GM12878 (cell line): ENCODE measurements around the gene ANKRD11. TPM values are rescaled to one million over a fixed set of nuclear protein-coding genes. Genes with fewer than 3 reads are reported as not detected.
A peak's percentile ranks its signal among the peaks of the same experiment; 100 is the strongest.

ENCODE experiments used
- BMI1 ChIP-seq: fragments of 450-650 bp; IDR thresholded peaks from 2 replicates; pipeline ENCODE4 v1.6.1; 2016; ENCODE audit warnings: mild to moderate bottlenecking, moderate library complexity, borderline replicate concordance
- BRCA1 ChIP-seq: IDR thresholded peaks from 2 replicates; pipeline ENCODE4 v1.6.1; 2011; ENCODE audit warnings: low read depth, low read length, improper control_type of control experiment
- CBX5 ChIP-seq: sonication (generic); IDR thresholded peaks from 2 replicates; pipeline ENCODE4 v1.6.1; 2016; ENCODE audit warnings: low read depth, moderate library complexity, mild to moderate bottlenecking, inconsistent platforms
- EED ChIP-seq: sonication (generic); IDR thresholded peaks from 2 replicates; pipeline ENCODE4 v1.6.1; 2016; ENCODE audit warnings: antibody characterized with exemption, low read depth
- EGR1 ChIP-seq, 2 experiments: IDR thresholded peaks; 1 replicate in 1 of 2; 2 replicates in 1 of 2; pipeline ENCODE4 v1.6.1; 2011 to 2012; ENCODE audit warnings: low read depth in 2 of 2, low read length in 2 of 2, borderline replicate concordance in 1 of 2, mild to moderate bottlenecking in 1 of 2, moderate library complexity in 1 of 2
- FOS ChIP-seq: IDR thresholded peaks from 3 replicates; pipeline ENCODE4 v1.6.1; 2011; ENCODE audit warnings: borderline replicate concordance; ENCODE audit not compliant: insufficient read length; ENCODE audit errors: extremely low read depth
- MXI1 ChIP-seq: fragments of 150-350 bp; IDR thresholded peaks from 2 replicates; pipeline ENCODE4 v1.6.1; 2011; ENCODE audit warnings: low read depth, mild to moderate bottlenecking, inconsistent platforms, low read length, improper control_type of control experiment
- NBN ChIP-seq: fragments of 450-650 bp; IDR thresholded peaks from 2 replicates; pipeline ENCODE4 v1.6.1; 2016
- NRF1 ChIP-seq: conservative IDR thresholded peaks from 2 replicates; pipeline ENCODE4 v1.6.1; 2011; ENCODE audit warnings: mild to moderate bottlenecking, low read depth, low read length, improper control_type of control experiment
- RAD21 ChIP-seq: IDR thresholded peaks from 2 replicates; pipeline ENCODE4 v1.6.1; 2011; ENCODE audit warnings: mild to moderate bottlenecking, low read depth, low read length, moderate library complexity; ENCODE audit not compliant: insufficient read depth
- SMARCA5 ChIP-seq: fragments of 450-650 bp; IDR thresholded peaks from 2 replicates; pipeline ENCODE4 v1.6.1; 2017; ENCODE audit warnings: mild to moderate bottlenecking
- STAT1 ChIP-seq: fragments of 450-650 bp; conservative IDR thresholded peaks from 2 replicates; pipeline ENCODE4 v1.6.1; 2014; ENCODE audit warnings: antibody characterized with exemption, mild to moderate bottlenecking
- ZNF384 ChIP-seq: IDR thresholded peaks from 2 replicates; pipeline ENCODE4 v1.6.1; 2012; ENCODE audit warnings: low read depth, mild to moderate bottlenecking, low read length, improper control_type of control experiment, borderline replicate concordance
- polyA plus RNA-seq, 11 experiments: library from polyadenylated mRNA; depleted of rRNA in 4 of 11; unstranded in 6 of 11; stranded (reverse) in 5 of 11; fragments of >200 nt; fragmentation: Nextera tagmentation in 4 of 11; fragmentation: Illumina TruSeq in 1 of 11; extraction: Ambion mirVana in 4 of 11; extraction: Trizol in 1 of 11; gene quantifications; 1 replicate in 1 of 11; 2 replicates in 10 of 11; pipeline versions ENCODE4 v1.2.1 to v1.2.3, GENCODE V29; 2011 to 2016; ENCODE audit warnings: inconsistent platforms in 2 of 11, missing spikeins in 2 of 11, low read depth in 1 of 11
- total RNA-seq, 4 experiments: library from RNA; depleted of rRNA in 3 of 4; stranded (reverse); fragments of >200 nt in 3 of 4; fragmentation: Illumina TruSeq in 1 of 4; extraction: Trizol in 1 of 4; gene quantifications; 2 replicates each; pipeline versions ENCODE4 v1.2.1 to v1.2.3, GENCODE V29; 2013 to 2021
- TF ChIP-seq, protein P1 (sequence below): fragments of 450-650 bp; formaldehyde crosslinking; IDR thresholded peaks from 2 replicates; pipeline ENCODE4 v1.5.0; 2022; ENCODE audit warnings: mild to moderate bottlenecking, missing genetic modification characterization
- TF ChIP-seq, protein P2 (sequence below): IDR thresholded peaks from 2 replicates; pipeline ENCODE4 v1.6.1; 2012; ENCODE audit warnings: low read depth, low read length, improper control_type of control experiment
- TF ChIP-seq, protein P3 (sequence below): IDR thresholded peaks from 2 replicates; pipeline ENCODE4 v1.6.1; 2011; ENCODE audit warnings: low read depth, low read length, improper control_type of control experiment, borderline replicate concordance
- TF ChIP-seq, protein P4 (sequence below): IDR thresholded peaks from 2 replicates; pipeline ENCODE4 v1.6.1; 2011; ENCODE audit warnings: borderline replicate concordance, low read depth, mild to moderate bottlenecking, moderate library complexity, low read length; ENCODE audit not compliant: insufficient read depth, poor library complexity, severe bottlenecking
- TF ChIP-seq, protein P5 (sequence below): fragments of 450-650 bp; IDR thresholded peaks from 2 replicates; pipeline ENCODE4 v1.6.1; 2016; ENCODE audit warnings: mild to moderate bottlenecking, moderate library complexity, borderline replicate concordance

ANKRD11 gene
- total and polyA plus RNA-seq, 10 of the 15 experiments (the other 5 are each of a cell fraction or from before 2014, with no cell fraction given): 5.1 to 103 (median 27.4) TPM

DNA sequence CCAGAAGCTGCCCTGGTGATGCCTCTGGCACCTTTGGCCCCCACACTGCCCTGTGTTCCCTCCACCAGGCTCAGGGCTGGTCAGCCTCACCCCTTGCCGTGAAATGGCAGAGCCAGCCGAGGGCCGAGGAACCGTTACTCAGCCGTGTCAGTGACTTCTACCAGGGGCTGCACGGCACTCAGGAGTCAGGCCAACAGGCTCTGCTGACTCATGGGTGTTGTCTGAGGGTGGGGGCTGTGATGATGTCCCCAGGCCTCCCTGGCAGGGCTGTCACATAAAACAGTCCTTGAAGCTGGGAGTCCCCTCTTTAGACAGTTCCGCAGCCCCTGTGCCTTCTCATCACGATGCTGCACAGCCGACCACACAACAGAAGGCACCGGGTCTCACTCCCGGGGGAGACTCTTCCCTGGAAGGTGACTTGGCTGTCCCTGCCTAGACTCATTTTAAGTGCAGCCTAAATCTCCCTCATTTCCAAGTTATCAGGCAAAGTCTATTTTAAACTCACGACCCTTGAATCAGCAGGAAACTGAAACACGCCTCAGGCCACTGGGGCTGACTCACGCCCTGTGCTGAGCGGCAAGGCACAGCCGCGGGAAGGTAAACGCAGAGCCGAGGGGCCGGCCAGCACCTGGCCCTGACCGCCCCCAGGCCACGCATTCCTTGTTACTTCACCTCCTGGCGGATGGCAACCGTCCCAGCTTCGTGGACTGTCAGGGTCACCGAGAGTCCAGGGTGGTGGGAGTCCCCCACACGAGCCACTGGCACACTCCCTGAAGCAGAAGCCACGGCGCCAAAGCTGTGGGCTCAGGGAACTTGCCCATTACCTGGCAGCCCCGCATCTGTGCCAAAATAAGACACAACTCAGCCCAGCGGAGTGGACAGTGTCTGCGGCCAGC lies 170.2 kb downstream of the ANKRD11 start (continued):
- TF ChIP-seq, protein P1, sequence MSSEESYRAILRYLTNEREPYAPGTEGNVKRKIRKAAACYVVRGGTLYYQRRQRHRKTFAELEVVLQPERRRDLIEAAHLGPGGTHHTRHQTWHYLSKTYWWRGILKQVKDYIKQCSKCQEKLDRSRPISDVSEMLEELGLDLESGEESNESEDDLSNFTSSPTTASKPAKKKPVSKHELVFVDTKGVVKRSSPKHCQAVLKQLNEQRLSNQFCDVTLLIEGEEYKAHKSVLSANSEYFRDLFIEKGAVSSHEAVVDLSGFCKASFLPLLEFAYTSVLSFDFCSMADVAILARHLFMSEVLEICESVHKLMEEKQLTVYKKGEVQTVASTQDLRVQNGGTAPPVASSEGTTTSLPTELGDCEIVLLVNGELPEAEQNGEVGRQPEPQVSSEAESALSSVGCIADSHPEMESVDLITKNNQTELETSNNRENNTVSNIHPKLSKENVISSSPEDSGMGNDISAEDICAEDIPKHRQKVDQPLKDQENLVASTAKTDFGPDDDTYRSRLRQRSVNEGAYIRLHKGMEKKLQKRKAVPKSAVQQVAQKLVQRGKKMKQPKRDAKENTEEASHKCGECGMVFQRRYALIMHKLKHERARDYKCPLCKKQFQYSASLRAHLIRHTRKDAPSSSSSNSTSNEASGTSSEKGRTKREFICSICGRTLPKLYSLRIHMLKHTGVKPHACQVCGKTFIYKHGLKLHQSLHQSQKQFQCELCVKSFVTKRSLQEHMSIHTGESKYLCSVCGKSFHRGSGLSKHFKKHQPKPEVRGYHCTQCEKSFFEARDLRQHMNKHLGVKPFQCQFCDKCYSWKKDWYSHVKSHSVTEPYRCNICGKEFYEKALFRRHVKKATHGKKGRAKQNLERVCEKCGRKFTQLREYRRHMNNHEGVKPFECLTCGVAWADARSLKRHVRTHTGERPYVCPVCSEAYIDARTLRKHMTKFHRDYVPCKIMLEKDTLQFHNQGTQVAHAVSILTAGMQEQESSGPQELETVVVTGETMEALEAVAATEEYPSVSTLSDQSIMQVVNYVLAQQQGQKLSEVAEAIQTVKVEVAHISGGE (CRISPR knock-in tag): no peak
- TF ChIP-seq, protein P2, sequence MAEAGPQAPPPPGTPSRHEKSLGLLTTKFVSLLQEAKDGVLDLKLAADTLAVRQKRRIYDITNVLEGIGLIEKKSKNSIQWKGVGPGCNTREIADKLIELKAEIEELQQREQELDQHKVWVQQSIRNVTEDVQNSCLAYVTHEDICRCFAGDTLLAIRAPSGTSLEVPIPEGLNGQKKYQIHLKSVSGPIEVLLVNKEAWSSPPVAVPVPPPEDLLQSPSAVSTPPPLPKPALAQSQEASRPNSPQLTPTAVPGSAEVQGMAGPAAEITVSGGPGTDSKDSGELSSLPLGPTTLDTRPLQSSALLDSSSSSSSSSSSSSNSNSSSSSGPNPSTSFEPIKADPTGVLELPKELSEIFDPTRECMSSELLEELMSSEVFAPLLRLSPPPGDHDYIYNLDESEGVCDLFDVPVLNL: no peak
- TF ChIP-seq SMARCA5 (no peak), NBN (no peak), FOS (no peak), STAT1 (no peak), CBX5 (no peak), EGR1 (IDR thresholded peaks at IDR 0.05; ENCODE audit: borderline replicate concordance in 1 of 2, low read depth in 2 of 2, low read length in 2 of 2) (no peak), MXI1 (no peak), NRF1 (no peak), BMI1 (no peak), EED (peak; percentile 58; the same call in 1 of the 2 replicates), BRCA1 (no peak), RAD21 (no peak), ZNF384 (no peak)
- TF ChIP-seq, protein P3, sequence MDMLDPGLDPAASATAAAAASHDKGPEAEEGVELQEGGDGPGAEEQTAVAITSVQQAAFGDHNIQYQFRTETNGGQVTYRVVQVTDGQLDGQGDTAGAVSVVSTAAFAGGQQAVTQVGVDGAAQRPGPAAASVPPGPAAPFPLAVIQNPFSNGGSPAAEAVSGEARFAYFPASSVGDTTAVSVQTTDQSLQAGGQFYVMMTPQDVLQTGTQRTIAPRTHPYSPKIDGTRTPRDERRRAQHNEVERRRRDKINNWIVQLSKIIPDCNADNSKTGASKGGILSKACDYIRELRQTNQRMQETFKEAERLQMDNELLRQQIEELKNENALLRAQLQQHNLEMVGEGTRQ: no peak
- TF ChIP-seq, protein P4, sequence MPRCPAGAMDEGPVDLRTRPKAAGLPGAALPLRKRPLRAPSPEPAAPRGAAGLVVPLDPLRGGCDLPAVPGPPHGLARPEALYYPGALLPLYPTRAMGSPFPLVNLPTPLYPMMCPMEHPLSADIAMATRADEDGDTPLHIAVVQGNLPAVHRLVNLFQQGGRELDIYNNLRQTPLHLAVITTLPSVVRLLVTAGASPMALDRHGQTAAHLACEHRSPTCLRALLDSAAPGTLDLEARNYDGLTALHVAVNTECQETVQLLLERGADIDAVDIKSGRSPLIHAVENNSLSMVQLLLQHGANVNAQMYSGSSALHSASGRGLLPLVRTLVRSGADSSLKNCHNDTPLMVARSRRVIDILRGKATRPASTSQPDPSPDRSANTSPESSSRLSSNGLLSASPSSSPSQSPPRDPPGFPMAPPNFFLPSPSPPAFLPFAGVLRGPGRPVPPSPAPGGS: peak; percentile 19
- TF ChIP-seq, protein P5, sequence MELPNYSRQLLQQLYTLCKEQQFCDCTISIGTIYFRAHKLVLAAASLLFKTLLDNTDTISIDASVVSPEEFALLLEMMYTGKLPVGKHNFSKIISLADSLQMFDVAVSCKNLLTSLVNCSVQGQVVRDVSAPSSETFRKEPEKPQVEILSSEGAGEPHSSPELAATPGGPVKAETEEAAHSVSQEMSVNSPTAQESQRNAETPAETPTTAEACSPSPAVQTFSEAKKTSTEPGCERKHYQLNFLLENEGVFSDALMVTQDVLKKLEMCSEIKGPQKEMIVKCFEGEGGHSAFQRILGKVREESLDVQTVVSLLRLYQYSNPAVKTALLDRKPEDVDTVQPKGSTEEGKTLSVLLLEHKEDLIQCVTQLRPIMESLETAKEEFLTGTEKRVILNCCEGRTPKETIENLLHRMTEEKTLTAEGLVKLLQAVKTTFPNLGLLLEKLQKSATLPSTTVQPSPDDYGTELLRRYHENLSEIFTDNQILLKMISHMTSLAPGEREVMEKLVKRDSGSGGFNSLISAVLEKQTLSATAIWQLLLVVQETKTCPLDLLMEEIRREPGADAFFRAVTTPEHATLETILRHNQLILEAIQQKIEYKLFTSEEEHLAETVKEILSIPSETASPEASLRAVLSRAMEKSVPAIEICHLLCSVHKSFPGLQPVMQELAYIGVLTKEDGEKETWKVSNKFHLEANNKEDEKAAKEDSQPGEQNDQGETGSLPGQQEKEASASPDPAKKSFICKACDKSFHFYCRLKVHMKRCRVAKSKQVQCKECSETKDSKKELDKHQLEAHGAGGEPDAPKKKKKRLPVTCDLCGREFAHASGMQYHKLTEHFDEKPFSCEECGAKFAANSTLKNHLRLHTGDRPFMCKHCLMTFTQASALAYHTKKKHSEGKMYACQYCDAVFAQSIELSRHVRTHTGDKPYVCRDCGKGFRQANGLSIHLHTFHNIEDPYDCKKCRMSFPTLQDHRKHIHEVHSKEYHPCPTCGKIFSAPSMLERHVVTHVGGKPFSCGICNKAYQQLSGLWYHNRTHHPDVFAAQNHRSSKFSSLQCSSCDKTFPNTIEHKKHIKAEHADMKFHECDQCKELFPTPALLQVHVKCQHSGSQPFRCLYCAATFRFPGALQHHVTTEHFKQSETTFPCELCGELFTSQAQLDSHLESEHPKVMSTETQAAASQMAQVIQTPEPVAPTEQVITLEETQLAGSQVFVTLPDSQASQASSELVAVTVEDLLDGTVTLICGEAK: no peak
